Measurements from ENCODE around the gene GP9. TPM values are rescaled to one million over a fixed set of nuclear protein-coding genes. Genes with fewer than 3 reads are reported as not detected.

Gene GP9
- total and polyA plus RNA-seq, 8 donors, result not detected

- intact Hi-C loops (cut with DNase I; ENCODE audit: low total_unique reads), result no loop called here
These were observed 16.6 kb downstream of the GP9 start for GRCh38 chr3:129077222-129077621.

GRCh38 chr3:129078510-129078909, 17.9 kb downstream of the GP9 start:
- Histone ChIP-seq H3K9me3 (no peaks in the 10 kb centered on the region), H3K27ac (peak overlapping the region in 2 of 5 donors; percentile 11 to 74), H3K4me1 (peaks cover 5 to 22% (median 10%) of the 10 kb centered on the region in 4 donors), H3K4me3 (no peak overlapping the region), H3K27me3 (no peaks in the 10 kb centered on the region), H3K36me3 (no peaks in the 10 kb centered on the region)
- 76 to 91% (median 85%) methylated on average over 8 of the region's 8 CpGs for WGBS, 5 donors
- intact Hi-C loops (cut with DNase I; ENCODE audit: low total_unique reads), result no loop called here
- no peak for TF ChIP-seq CTCF (IDR thresholded peaks at IDR 0.05)
- no peak for TF ChIP-seq POLR2AphosphoS5 (IDR thresholded peaks at IDR 0.05)
- TF ChIP-seq POLR2A (IDR thresholded peaks at IDR 0.05), result no peak
- DNase-seq, result no peak

More at GRCh38 chr3:129077222-129077621, 16.6 kb downstream of the GP9 start:
- no peaks in the 10 kb centered on the region for H3K36me3 ChIP-seq
- no peaks in the 10 kb centered on the region for H3K9me3 ChIP-seq
- TF ChIP-seq POLR2A (IDR thresholded peaks at IDR 0.05), result no peak
- peak in 2 of 3 donors; percentile 63 to 72 for TF ChIP-seq POLR2AphosphoS5 (IDR thresholded peaks at IDR 0.05)
- WGBS, 5 donors, result 29 to 51% (median 31%) methylated on average over 7 of the region's 7 CpGs
- H3K27me3 ChIP-seq, result no peaks in the 10 kb centered on the region
- H3K27ac ChIP-seq, result peak overlapping the region in 4 of 5 donors; percentile 20 to 74 (median 63)
- DNase-seq, result no peak
- H3K4me3 ChIP-seq, result no peak overlapping the region
- peaks cover 5 to 22% (median 10%) of the 10 kb centered on the region in 4 donors for H3K4me1 ChIP-seq

- intact Hi-C loops (cut with DNase I; ENCODE audit: low total_unique reads), result no loop called here
- Histone ChIP-seq H3K36me3 (no peaks in the 10 kb centered on the region), H3K4me1 (peaks cover 5 to 24% (median 10%) of the 10 kb centered on the region in 4 donors), H3K27me3 (no peaks in the 10 kb centered on the region), H3K9me3 (no peaks in the 10 kb centered on the region), H3K27ac (no peak overlapping the region), H3K4me3 (no peak overlapping the region)
- WGBS, 5 donors, result 52 to 68% (median 59%) methylated on average over 8 of the region's 8 CpGs
- DNase-seq, result no peak
- no peak for TF ChIP-seq CTCF (IDR thresholded peaks at IDR 0.05)
- TF ChIP-seq EP300 (IDR thresholded peaks at IDR 0.05), result no peak
- TF ChIP-seq POLR2A (IDR thresholded peaks at IDR 0.05), result no peak
- TF ChIP-seq POLR2AphosphoS5 (IDR thresholded peaks at IDR 0.05), result no peak
These were observed 20.9 kb downstream of the GP9 start for GRCh38 chr3:129081503-129081902.

GRCh38 chr3:129082026-129082425, 21.4 kb downstream of the GP9 start:
- Histone ChIP-seq H3K27ac (no peak overlapping the region), H3K9me3 (no peaks in the 10 kb centered on the region), H3K36me3 (no peaks in the 10 kb centered on the region), H3K27me3 (no peaks in the 10 kb centered on the region), H3K4me3 (no peak overlapping the region), H3K4me1 (peaks cover 8 to 24% (median 9%) of the 10 kb centered on the region in 4 donors)
- 75 to 83% (median 80%) methylated on average over 9 of the region's 9 CpGs for WGBS, 5 donors
- no peak for DNase-seq
- no peak for TF ChIP-seq EP300 (IDR thresholded peaks at IDR 0.05)
- TF ChIP-seq POLR2AphosphoS5 (IDR thresholded peaks at IDR 0.05), result no peak
- no peak for TF ChIP-seq CTCF (IDR thresholded peaks at IDR 0.05)
- no peak for TF ChIP-seq POLR2A (IDR thresholded peaks at IDR 0.05)
- intact Hi-C loops (cut with DNase I; ENCODE audit: low total_unique reads), result no loop called here

GRCh38 chr3:129084501-129084900, 23.9 kb downstream of the GP9 start:
- no peaks in the 10 kb centered on the region for H3K9me3 ChIP-seq
- no peaks in the 10 kb centered on the region for H3K27me3 ChIP-seq
- WGBS, 5 donors, result 75 to 81% (median 77%) methylated on average over 6 of the region's 6 CpGs
- TF ChIP-seq EP300 (IDR thresholded peaks at IDR 0.05) (no peak), CTCF (IDR thresholded peaks at IDR 0.05) (no peak), POLR2AphosphoS5 (IDR thresholded peaks at IDR 0.05) (no peak), POLR2A (IDR thresholded peaks at IDR 0.05) (no peak)
- no peak overlapping the region for H3K4me3 ChIP-seq
- H3K36me3 ChIP-seq, result no peaks in the 10 kb centered on the region
- no peak for DNase-seq
- peaks cover 6 to 14% (median 8%) of the 10 kb centered on the region in 4 donors for H3K4me1 ChIP-seq
- intact Hi-C loops (cut with DNase I; ENCODE audit: low total_unique reads), result no loop called here
- no peak overlapping the region for H3K27ac ChIP-seq
